Epithelial cell of proximal tubule (primary cell): ENCODE results near the gene GBE1. TPM values are rescaled to one million over a fixed set of nuclear protein-coding genes. Genes with fewer than 3 reads are reported as not detected.

Experiments
- DNase-seq: peaks from one replicate; pipeline ENCODE4 v3.0.0-alpha.2; 2011; ENCODE audit warnings: low read depth
- H3K4me3 ChIP-seq: 2 replicates; pipeline ENCODE4 v1.5.1; 2011; ENCODE audit warnings: low read depth, mild to moderate bottlenecking, low read length
- total RNA-seq: library from RNA; depleted of rRNA; stranded (reverse); fragments of >200 nt; gene quantifications from 2 replicates; pipeline ENCODE4 v1.2.3, GENCODE V29; 2015
- TF ChIP-seq, protein P1 (sequence below): conservative IDR thresholded peaks from 2 replicates; pipeline ENCODE4 v1.5.1; 2012; ENCODE audit warnings: low read depth, mild to moderate bottlenecking, low read length

GBE1 gene
- total RNA-seq, 1 donor from 2014 or later, result 41.9 TPM

DNA sequence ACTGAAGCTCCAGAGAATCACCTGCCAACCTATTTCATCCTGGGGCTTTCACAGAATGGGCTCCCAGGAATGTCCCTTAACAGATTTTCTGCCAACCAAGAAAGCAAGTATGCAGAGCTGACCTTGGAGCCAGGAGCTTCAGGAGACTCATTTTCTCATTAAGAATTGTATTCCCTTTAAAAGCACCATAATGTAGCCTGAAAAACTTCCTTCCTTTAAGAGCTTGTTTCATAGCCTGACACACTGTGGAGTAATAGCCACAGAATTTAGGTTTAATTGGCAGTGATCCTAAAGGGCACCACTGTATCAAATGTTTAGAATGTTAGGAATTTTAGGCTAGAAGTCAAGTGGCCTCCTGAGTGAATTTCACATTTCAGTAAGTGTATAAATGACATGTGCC lies 309.8 kb downstream of the GBE1 start:
- H3K4me3 ChIP-seq, result no peak overlapping the region
- peak; percentile 10 for DNase-seq
- TF ChIP-seq, protein P1, sequence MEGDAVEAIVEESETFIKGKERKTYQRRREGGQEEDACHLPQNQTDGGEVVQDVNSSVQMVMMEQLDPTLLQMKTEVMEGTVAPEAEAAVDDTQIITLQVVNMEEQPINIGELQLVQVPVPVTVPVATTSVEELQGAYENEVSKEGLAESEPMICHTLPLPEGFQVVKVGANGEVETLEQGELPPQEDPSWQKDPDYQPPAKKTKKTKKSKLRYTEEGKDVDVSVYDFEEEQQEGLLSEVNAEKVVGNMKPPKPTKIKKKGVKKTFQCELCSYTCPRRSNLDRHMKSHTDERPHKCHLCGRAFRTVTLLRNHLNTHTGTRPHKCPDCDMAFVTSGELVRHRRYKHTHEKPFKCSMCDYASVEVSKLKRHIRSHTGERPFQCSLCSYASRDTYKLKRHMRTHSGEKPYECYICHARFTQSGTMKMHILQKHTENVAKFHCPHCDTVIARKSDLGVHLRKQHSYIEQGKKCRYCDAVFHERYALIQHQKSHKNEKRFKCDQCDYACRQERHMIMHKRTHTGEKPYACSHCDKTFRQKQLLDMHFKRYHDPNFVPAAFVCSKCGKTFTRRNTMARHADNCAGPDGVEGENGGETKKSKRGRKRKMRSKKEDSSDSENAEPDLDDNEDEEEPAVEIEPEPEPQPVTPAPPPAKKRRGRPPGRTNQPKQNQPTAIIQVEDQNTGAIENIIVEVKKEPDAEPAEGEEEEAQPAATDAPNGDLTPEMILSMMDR, result no peak

- TF ChIP-seq, protein P1, result no peak
- no peak for DNase-seq
- H3K4me3 ChIP-seq, result no peak overlapping the region
These were observed 310.3 kb downstream of the GBE1 start for GRCh38 chr3:81451140-81451539.

- TF ChIP-seq, protein P1, result no peak
- H3K4me3 ChIP-seq, result no peak overlapping the region
- DNase-seq, result no peak
These were observed 314.6 kb downstream of the GBE1 start for GRCh38 chr3:81446806-81447205.

GRCh38 chr3:81445712-81446111 lies 315.7 kb downstream of the GBE1 start:
- DNase-seq, result no peak
- H3K4me3 ChIP-seq, result no peak overlapping the region
- TF ChIP-seq, protein P1, result no peak

DNA sequence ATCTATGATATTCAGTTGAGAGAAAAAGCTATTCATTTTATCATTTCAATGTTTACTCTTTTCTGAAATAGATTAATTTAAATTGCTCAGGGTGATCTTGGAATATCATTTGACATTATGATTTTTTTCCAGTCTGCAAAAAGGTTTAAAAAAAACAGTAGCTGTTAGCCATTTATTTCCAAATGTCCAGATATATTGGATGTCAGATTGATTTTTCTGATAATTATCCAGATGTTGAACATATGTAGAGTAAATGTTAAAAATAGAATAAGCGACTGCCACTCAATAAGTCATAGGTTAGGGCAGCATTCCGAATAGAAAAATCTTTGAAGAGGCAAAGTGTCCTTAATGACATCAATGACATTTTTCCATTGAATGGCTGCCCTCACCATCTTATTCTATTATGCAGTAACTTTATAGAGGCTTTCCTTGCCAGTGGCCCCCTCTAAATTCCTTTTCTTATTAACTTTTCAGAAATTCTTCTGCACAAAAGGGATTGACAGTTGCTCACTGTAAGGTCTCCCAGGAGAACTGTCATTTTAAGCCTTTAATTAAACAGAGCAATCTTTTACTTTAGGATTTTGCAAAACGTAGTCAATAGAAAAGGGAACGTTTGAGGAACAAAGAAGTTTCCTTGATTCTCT lies 316.5 kb downstream of the GBE1 start:
- DNase-seq, result no peak
- no peak overlapping the region for H3K4me3 ChIP-seq
- TF ChIP-seq, protein P1, result no peak

- TF ChIP-seq, protein P1, result no peak
- no peak overlapping the region for H3K4me3 ChIP-seq
- no peak for DNase-seq
These were observed 317.5 kb downstream of the GBE1 start for GRCh38 chr3:81443958-81444357.

DNA sequence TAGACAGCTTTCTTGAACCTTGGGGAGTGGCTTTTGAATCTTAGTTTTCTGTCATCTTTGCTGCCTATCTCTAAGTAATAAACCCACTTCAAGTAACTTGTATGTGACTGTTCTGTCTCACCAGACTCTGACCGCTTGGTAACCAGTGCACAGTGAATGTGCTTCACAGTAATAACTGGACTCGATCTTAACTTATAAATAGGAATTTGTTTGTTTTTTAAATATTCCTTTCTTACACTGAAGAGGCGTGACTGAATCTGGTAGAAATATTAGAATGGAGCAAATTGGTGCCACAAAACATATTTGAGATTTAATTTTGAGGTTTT lies 318.0 kb downstream of the GBE1 start:
- H3K4me3 ChIP-seq, result no peak overlapping the region
- DNase-seq, result no peak
- TF ChIP-seq, protein P1, result no peak
